ENCODE data around the gene CTDSP2. TPM values are rescaled to one million over a fixed set of nuclear protein-coding genes. Genes with fewer than 3 reads are reported as not detected.
"Not testable (repeated sequence)": the region's sequence is repeated elsewhere in the genome, so short reads cannot be mapped to it uniquely, and the experiment has no call there.

Gene CTDSP2
- polyA plus RNA-seq, 4 donors, result 256 to 278 (median 266) TPM

GRCh38 chr12:57783861-57784260, 62.7 kb downstream of the CTDSP2 start:
- no peak for DNase-seq (ENCODE audit: low read depth in 4 of 4, low spot score in 3 of 4)

GRCh38 chr12:57783466-57783801, 63.1 kb downstream of the CTDSP2 start:
- no peak for DNase-seq (ENCODE audit: low read depth in 4 of 4, low spot score in 3 of 4)

- peak; percentile 91 to 96 (median 93) for DNase-seq (ENCODE audit: low read depth in 4 of 4, low spot score in 3 of 4)
Observed at GRCh38 chr12:57782608-57783465, 63.7 kb downstream of the CTDSP2 start, which contains the start of gene TSFM. TSS of gene TSFM (plus strand) at chr12:57782787. CDS start at chr12:57782802, 15 bp downstream.

GRCh38 chr12:57782243-57782607, 64.3 kb downstream of the CTDSP2 start:
- DNase-seq (ENCODE audit: low read depth in 4 of 4, low spot score in 3 of 4), result no peak

- DNase-seq (ENCODE audit: low read depth in 4 of 4, low spot score in 3 of 4), result no peak
Observed at GRCh38 chr12:57781801-57782200, 64.7 kb downstream of the CTDSP2 start.

- DNase-seq (ENCODE audit: low read depth in 4 of 4, low spot score in 3 of 4), result no peak
Observed at GRCh38 chr12:57781244-57781643, 65.3 kb downstream of the CTDSP2 start.

- no peak for DNase-seq (ENCODE audit: low read depth in 4 of 4, low spot score in 3 of 4)
Observed at GRCh38 chr12:57780284-57780897, 66.1 kb downstream of the CTDSP2 start.

GRCh38 chr12:57779736-57780135, 66.8 kb downstream of the CTDSP2 start:
- no peak for DNase-seq (ENCODE audit: low read depth in 4 of 4, low spot score in 3 of 4)

- DNase-seq (ENCODE audit: low read depth in 4 of 4, low spot score in 3 of 4), result no peak
Observed at GRCh38 chr12:57777911-57778310, 68.6 kb downstream of the CTDSP2 start.

GRCh38 chr12:57777367-57777766, 69.2 kb downstream of the CTDSP2 start:
- DNase-seq (ENCODE audit: low read depth in 4 of 4, low spot score in 3 of 4), result no peak

GRCh38 chr12:57776247-57776587, 70.3 kb downstream of the CTDSP2 start:
- DNase-seq (ENCODE audit: low read depth in 4 of 4, low spot score in 3 of 4), result no peak

GRCh38 chr12:57775563-57776246, 70.8 kb downstream of the CTDSP2 start:
- DNase-seq (ENCODE audit: low read depth in 4 of 4, low spot score in 3 of 4), result no peak

- DNase-seq (ENCODE audit: low read depth in 4 of 4, low spot score in 3 of 4), result no peak
Observed at GRCh38 chr12:57775044-57775443, 71.5 kb downstream of the CTDSP2 start.

- DNase-seq (ENCODE audit: low read depth in 4 of 4, low spot score in 3 of 4), result not testable (repeated sequence)
Observed at GRCh38 chr12:57774634-57775033, 71.9 kb downstream of the CTDSP2 start.

GRCh38 chr12:57772429-57773322, 73.9 kb downstream of the CTDSP2 start, which contains the start of gene EEF1AKMT3:
TSS of gene EEF1AKMT3 (plus strand) at chr12:57772614. CDS start at chr12:57772725, 111 bp downstream.
- DNase-seq (ENCODE audit: low read depth in 4 of 4, low spot score in 3 of 4), result no peak

GRCh38 chr12:57771873-57772428, 74.6 kb downstream of the CTDSP2 start, which contains the start of gene METTL1:
TSS of gene METTL1 (minus strand) at chr12:57772105. CDS start at chr12:57772083, 22 bp downstream.
- DNase-seq (ENCODE audit: low read depth in 4 of 4, low spot score in 3 of 4), result peak; percentile 93 to 98 (median 96)

- peak in 2 of 4 donors; percentile 76 to 87 for DNase-seq (ENCODE audit: low read depth in 4 of 4, low spot score in 3 of 4)
Observed at GRCh38 chr12:57771236-57771872, 75.2 kb downstream of the CTDSP2 start.

GRCh38 chr12:57770734-57771133, 75.8 kb downstream of the CTDSP2 start:
- no peak for DNase-seq (ENCODE audit: low read depth in 4 of 4, low spot score in 3 of 4)

All from right renal pelvis (tissue), 4 donors.